MM.1S (cell line): Measurements from ENCODE around the gene SH3TC2.

ENCODE experiments used
- EZH2phosphoT487 ChIP-seq: fragments of 300-600 bp; sonication (generic); IDR thresholded peaks from 2 replicates; pipeline ENCODE4 v1.6.1; 2018; ENCODE audit warnings: antibody characterized with exemption, low read length
- TF ChIP-seq, protein P1 (sequence below): fragments of 300-600 bp; sonication (generic); IDR thresholded peaks from 2 replicates; pipeline ENCODE4 v1.5.1; 2016; ENCODE audit warnings: antibody characterized with exemption, low read length, mixed read lengths

DNA sequence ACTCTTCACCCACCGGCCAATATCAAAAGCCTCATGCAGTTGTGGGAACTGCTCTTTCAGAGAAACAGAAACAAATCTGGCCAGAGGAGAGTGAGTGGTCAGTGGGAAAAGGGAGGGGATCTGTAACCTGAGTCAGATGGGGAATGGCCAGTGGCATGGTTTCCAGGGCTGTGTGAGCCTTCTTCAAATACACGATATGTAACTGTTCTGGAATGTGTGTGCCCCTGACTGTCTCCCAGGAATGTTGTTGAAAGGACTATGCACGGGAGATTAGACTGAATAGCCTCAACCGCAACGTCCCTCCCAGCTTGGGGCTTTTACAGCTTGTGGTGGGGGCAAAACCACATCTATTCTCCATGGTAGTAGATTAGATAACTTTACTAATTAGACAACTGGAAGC lies 60.8 kb downstream of the SH3TC2 start:
- TF ChIP-seq, protein P1, sequence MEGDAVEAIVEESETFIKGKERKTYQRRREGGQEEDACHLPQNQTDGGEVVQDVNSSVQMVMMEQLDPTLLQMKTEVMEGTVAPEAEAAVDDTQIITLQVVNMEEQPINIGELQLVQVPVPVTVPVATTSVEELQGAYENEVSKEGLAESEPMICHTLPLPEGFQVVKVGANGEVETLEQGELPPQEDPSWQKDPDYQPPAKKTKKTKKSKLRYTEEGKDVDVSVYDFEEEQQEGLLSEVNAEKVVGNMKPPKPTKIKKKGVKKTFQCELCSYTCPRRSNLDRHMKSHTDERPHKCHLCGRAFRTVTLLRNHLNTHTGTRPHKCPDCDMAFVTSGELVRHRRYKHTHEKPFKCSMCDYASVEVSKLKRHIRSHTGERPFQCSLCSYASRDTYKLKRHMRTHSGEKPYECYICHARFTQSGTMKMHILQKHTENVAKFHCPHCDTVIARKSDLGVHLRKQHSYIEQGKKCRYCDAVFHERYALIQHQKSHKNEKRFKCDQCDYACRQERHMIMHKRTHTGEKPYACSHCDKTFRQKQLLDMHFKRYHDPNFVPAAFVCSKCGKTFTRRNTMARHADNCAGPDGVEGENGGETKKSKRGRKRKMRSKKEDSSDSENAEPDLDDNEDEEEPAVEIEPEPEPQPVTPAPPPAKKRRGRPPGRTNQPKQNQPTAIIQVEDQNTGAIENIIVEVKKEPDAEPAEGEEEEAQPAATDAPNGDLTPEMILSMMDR: no peak
- TF ChIP-seq EZH2phosphoT487: no peak
